Thyroid gland (tissue), 4 donors: Measurements from ENCODE around the gene KRT85. TPM values are rescaled to one million over a fixed set of nuclear protein-coding genes. Genes with fewer than 3 reads are reported as not detected.
A peak's percentile ranks its signal among the peaks of the same experiment; 100 is the strongest.
"Not testable (repeated sequence)": the region's sequence is repeated elsewhere in the genome, so short reads cannot be mapped to it uniquely, and the experiment has no call there.

Experiments
- DNase-seq, 2 donors: peaks; one replicate each; pipeline ENCODE4 v3.0.0-alpha.2; 2019
- H3K27ac ChIP-seq, 3 donors: fragments of 200-600 bp; sonication (generic); 1 replicate in 2 of 3; 2 replicates in 1 of 3; pipeline ENCODE4 v1.5.1; 2016 to 2019; ENCODE audit warnings: mild to moderate bottlenecking in 1 of 3, moderate library complexity in 1 of 3
- H3K27me3 ChIP-seq: fragments of 200-600 bp; sonication (generic); one replicate; pipeline ENCODE4 v1.5.1; 2019
- H3K36me3 ChIP-seq, 2 donors: fragments of 200-600 bp; sonication (generic); one replicate each; pipeline ENCODE4 v1.5.1; 2016 to 2019
- H3K4me1 ChIP-seq, 2 donors: fragments of 200-600 bp; sonication (generic); one replicate each; pipeline ENCODE4 v1.5.1; 2017 to 2019
- H3K4me3 ChIP-seq, 3 donors: fragments of 200-600 bp; sonication (generic); replicated peaks in 1 of 3; 1 replicate in 2 of 3; 2 replicates in 1 of 3; pipeline ENCODE4 v1.5.1; 2016; ENCODE audit warnings: mild to moderate bottlenecking in 1 of 3
- H3K9me3 ChIP-seq: fragments of 200-600 bp; sonication (generic); one replicate; pipeline ENCODE4 v1.5.1; 2017
- CTCF ChIP-seq, 6 experiments: fragments of 200-600 bp in 3 of 6; fragments of 450-650 bp in 3 of 6; sonication (generic) in 3 of 6; IDR thresholded peaks; one replicate each; pipeline ENCODE4 v1.5.1; 2016 to 2019; ENCODE audit warnings: antibody characterized with exemption in 6 of 6, mild to moderate bottlenecking in 2 of 6, inconsistent platforms in 1 of 6, moderate library complexity in 1 of 6
- POLR2A ChIP-seq, 2 donors: fragments of 450-650 bp; IDR thresholded peaks; one replicate each; pipeline ENCODE4 v1.6.1; 2017; ENCODE audit warnings: antibody characterized with exemption in 2 of 2, mild to moderate bottlenecking in 2 of 2, moderate library complexity in 1 of 2
- WGBS, 2 donors: methylation state at CpG; one replicate each; pipeline ENCODE4 v1.1.5; 2017; 5-methylcytosine and 5-hydroxymethylcytosine counted together
- intact Hi-C: fragments of 100-400 bp; cut with DNase I; formaldehyde crosslinking; loops from one replicate; pipeline ENCODE4 v1.15.1; 2023
- total RNA-seq, 4 donors: library from RNA; depleted of rRNA; stranded (reverse); fragments of >200 nt; gene quantifications; one replicate each; pipeline ENCODE4 v1.2.3, GENCODE V29; 2016

Gene KRT85
- total RNA-seq, 4 donors from 2014 or later, result not detected

- Histone ChIP-seq H3K4me3 (no peak overlapping the region), H3K4me1 (peaks cover 77 to 87% of the 10 kb centered on the region in 2 donors), H3K36me3 (no peaks in the 10 kb centered on the region), H3K27ac (peak overlapping the region; percentile 67 to 95 (median 93)), H3K9me3 (no peaks in the 10 kb centered on the region), H3K27me3 (no peaks in the 10 kb centered on the region)
- WGBS, 2 donors, result 81 to 93% methylated on average over 16 of the region's 16 CpGs
- peak in 1 of 2 donors; percentile 4 for DNase-seq
- intact Hi-C loops, result no loop called here
- TF ChIP-seq CTCF (IDR thresholded peaks at IDR 0.05) (no peak), POLR2A (IDR thresholded peaks at IDR 0.05) (no peak)
Observed at GRCh38 chr12:52347551-52348510, 19.4 kb downstream of the KRT85 start.

- Histone ChIP-seq H3K27me3 (no peaks in the 10 kb centered on the region), H3K36me3 (no peaks in the 10 kb centered on the region), H3K27ac (peak overlapping the region; percentile 67 to 95 (median 93)), H3K4me3 (no peak overlapping the region), H3K4me1 (peaks cover 75 to 86% of the 10 kb centered on the region in 2 donors), H3K9me3 (no peaks in the 10 kb centered on the region)
- no peak for TF ChIP-seq CTCF (IDR thresholded peaks at IDR 0.05)
- TF ChIP-seq POLR2A (IDR thresholded peaks at IDR 0.05), result no peak
- intact Hi-C loops, result no loop called here
- DNase-seq, result no peak
- 74 to 79% methylated on average over 7 to 8 of the region's 9 CpGs for WGBS, 2 donors
Observed at GRCh38 chr12:52347016-52347415, 20.3 kb downstream of the KRT85 start.

DNA sequence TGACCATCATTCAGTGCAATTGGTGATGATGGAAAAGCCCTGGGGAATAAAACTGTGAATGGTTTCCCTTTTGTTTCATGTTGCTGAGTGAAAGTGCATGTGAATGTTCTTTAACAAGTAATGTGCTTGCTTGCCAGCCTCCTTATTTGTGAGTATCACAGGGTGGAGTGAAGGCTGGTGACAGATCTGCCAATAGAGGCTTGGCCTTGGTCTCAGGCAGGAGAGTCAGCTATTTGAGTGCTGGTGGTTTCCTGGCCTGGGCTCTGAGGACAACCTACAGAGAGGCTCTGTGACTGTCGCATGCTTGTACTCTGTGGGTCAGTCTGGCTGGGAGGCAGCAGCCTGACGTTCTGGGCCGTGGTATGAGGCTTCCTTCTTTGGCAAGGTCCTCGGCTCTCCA, 20.7 kb downstream of the KRT85 start:
- Histone ChIP-seq H3K4me3 (no peak overlapping the region), H3K27ac (peak overlapping the region; percentile 67 to 95 (median 93)), H3K4me1 (peaks cover 71 to 82% of the 10 kb centered on the region in 2 donors), H3K27me3 (no peaks in the 10 kb centered on the region), H3K36me3 (no peaks in the 10 kb centered on the region), H3K9me3 (no peaks in the 10 kb centered on the region)
- no peak for TF ChIP-seq CTCF (IDR thresholded peaks at IDR 0.05)
- TF ChIP-seq POLR2A (IDR thresholded peaks at IDR 0.05), result peak in 1 of 2 donors; percentile 58
- 8 to 22% methylated on average over 3 to 4 of the region's 4 CpGs for WGBS, 2 donors
- peak; percentile 62 to 83 for DNase-seq
- intact Hi-C loops, result no loop called here

GRCh38 chr12:52345041-52345440, 22.2 kb downstream of the KRT85 start:
- Histone ChIP-seq H3K4me1 (peaks cover 56 to 67% of the 10 kb centered on the region in 2 donors), H3K27ac (peak overlapping the region; percentile 63 to 95 (median 93))
- peak in 1 of 2 donors; percentile 11 for DNase-seq
- H3K36me3 ChIP-seq, H3K27me3 ChIP-seq, intact Hi-C loops, H3K9me3 ChIP-seq, H3K4me3 ChIP-seq: not testable (repeated sequence)
- WGBS, 2 donors, result 77 to 85% methylated on average over 8 of the region's 8 CpGs

DNA sequence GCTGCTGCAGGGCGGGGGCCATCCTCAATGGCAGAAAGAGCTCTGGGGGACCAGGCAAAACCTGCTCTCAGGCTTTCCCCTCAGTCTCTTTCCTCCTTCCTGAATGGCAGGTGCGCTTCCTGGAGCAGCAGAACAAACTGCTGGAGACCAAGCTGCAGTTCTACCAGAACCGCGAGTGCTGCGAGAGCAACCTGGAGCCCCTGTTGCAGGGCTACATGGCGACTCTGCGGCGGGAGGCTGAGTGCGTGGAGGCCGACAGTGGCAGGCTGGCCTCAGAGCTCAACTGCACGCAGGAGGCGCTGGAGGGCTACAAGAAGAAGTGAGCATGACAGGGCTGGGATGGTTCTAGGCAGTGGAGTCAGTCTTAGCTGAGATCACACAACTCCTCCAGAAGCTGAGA, 23.2 kb downstream of the KRT85 start:
- 93 to 100% methylated on average over 3 to 12 of the region's 12 CpGs for WGBS, 2 donors
- H3K4me1 ChIP-seq, result peaks cover 48 to 61% of the 10 kb centered on the region in 2 donors
- TF ChIP-seq POLR2A (IDR thresholded peaks at IDR 0.05) (no peak), CTCF (IDR thresholded peaks at IDR 0.05) (no peak)
- DNase-seq, result no peak
- H3K36me3 ChIP-seq, result no peaks in the 10 kb centered on the region
- intact Hi-C loops, result no loop called here
- H3K4me3 ChIP-seq, result no peak overlapping the region
- peak overlapping the region; percentile 63 to 95 (median 93) for H3K27ac ChIP-seq
- H3K9me3 ChIP-seq, result no peaks in the 10 kb centered on the region
- no peaks in the 10 kb centered on the region for H3K27me3 ChIP-seq
